Heart left ventricle (tissue), 16 donors: ENCODE results near the gene MAP6. TPM values are rescaled to one million over a fixed set of nuclear protein-coding genes. Genes with fewer than 3 reads are reported as not detected.
A peak's percentile ranks its signal among the peaks of the same experiment; 100 is the strongest.

Source experiments
- ATAC-seq, 4 donors: fragments of 200-7000 bp; cut with Tn5 transposase; one replicate each; pipeline ENCODE4 v1.9.1; 2020 to 2022; ENCODE audit warnings: moderate library complexity in 4 of 4, mild to moderate bottlenecking in 3 of 4, moderate number of reproducible peaks in 1 of 4
- DNase-seq, 5 donors: peaks; one replicate each; pipeline ENCODE4 v3.0.0-alpha.2; 2020
- H3K27ac ChIP-seq, 12 donors: fragments of 200-600 bp; sonication (generic) in 4 of 12; one replicate each; pipeline versions ENCODE4 v1.5.0 to v1.8.0; 2016 to 2022; ENCODE audit warnings: mild to moderate bottlenecking in 2 of 12
- H3K27me3 ChIP-seq, 9 donors: fragments of 200-600 bp; sonication (generic) in 2 of 9; one replicate each; pipeline versions ENCODE4 v1.5.1 to v1.8.0; 2016 to 2022; ENCODE audit warnings: mild to moderate bottlenecking in 3 of 9
- H3K36me3 ChIP-seq, 9 donors: fragments of 200-600 bp; sonication (generic) in 2 of 9; one replicate each; pipeline versions ENCODE4 v1.5.0 to v1.8.0; 2018 to 2022; ENCODE audit warnings: mild to moderate bottlenecking in 2 of 9
- H3K4me1 ChIP-seq, 12 donors: fragments of 200-600 bp; sonication (generic) in 4 of 12; one replicate each; pipeline versions ENCODE4 v1.5.0 to v1.8.0; 2016 to 2022; ENCODE audit warnings: mild to moderate bottlenecking in 3 of 12
- H3K4me3 ChIP-seq, 12 donors: fragments of 200-600 bp; sonication (generic) in 4 of 12; one replicate each; pipeline versions ENCODE4 v1.5.0 to v1.8.0; 2017 to 2022; ENCODE audit warnings: mild to moderate bottlenecking in 9 of 12, moderate library complexity in 4 of 12
- H3K9me3 ChIP-seq, 12 donors: fragments of 200-600 bp; sonication (generic) in 4 of 12; one replicate each; pipeline versions ENCODE4 v1.5.0 to v1.8.0; 2016 to 2022; ENCODE audit warnings: mild to moderate bottlenecking in 1 of 12
- POLR2A ChIP-seq, 2 donors: fragments of 450-650 bp; IDR thresholded peaks; one replicate each; pipeline ENCODE4 v1.6.1; 2017; ENCODE audit warnings: antibody characterized with exemption in 2 of 2, mild to moderate bottlenecking in 2 of 2, moderate library complexity in 2 of 2
- WGBS, 4 donors: extraction: QIAGEN DNeasy Blood & Tissue Kit in 2 of 4; methylation state at CpG; one replicate each; pipeline versions ENCODE4 v1.1.5 to v1.1.7; 2013 to 2018; 5-methylcytosine and 5-hydroxymethylcytosine counted together
- intact Hi-C, 10 donors: fragments of 100-400 bp; cut with DNase I; formaldehyde crosslinking; loops; one replicate each; pipeline versions ENCODE4 v1.11.1 to v1.14.2; 2022
- polyA plus RNA-seq, 2 donors: library from polyadenylated mRNA; stranded (reverse); fragments of 200-250 nt; gene quantifications; one replicate each; pipeline ENCODE4 v1.2.3, GENCODE V29; 2013
- total RNA-seq, 9 donors: library from RNA; depleted of rRNA in 2 of 9; stranded (reverse); fragments of >200 nt in 2 of 9; fragmentation: NEBNext Ultra II Directional in 3 of 9; extraction: Animal tissue kit (Norgen Biotek cat#: 25700) in 3 of 9; gene quantifications; one replicate each; pipeline versions ENCODE4 v1.1.0 to v1.2.4, GENCODE V29; 2016 to 2023
- TF ChIP-seq, protein P1 (sequence below), 12 donors: fragments of 200-600 bp; sonication (generic) in 4 of 12; IDR thresholded peaks; one replicate each; pipeline versions ENCODE4 v1.5.0 to v1.8.0; 2018 to 2022; ENCODE audit warnings: antibody characterized with exemption in 12 of 12, mild to moderate bottlenecking in 5 of 12
- donor health status: ischemic (EF 13 %, LVEDD 7.1; RV severe dilation, severe dysfunction).
- donor health status: healthy with polysubstance abuse.
- donor health status: DM: no; HTN: yes; CAD: no.
- donor health status: DM: no; HTN: no; CAD: no.
- donor health status: ischemic (EF 25% LVEDD 6.9; RV normal size, moderate dysfunction).
- donor health status: ischemic (EF 25% LVEDD 5.7; RV mildly dilated, moderate dysfunction).
- donor health status: healthy.
- donor health status: DM: yes; HTN: yes; CAD: no.
- donor health status: ischemic (EF 35%, LVEDD 5.7; RV mildly dilated, moderate dysfunction).
- donor health status: nonischemic (EF 11% LVEDD 7.7; RV severe dilation, severe dysfunction).
- donor health status: DM: yes; HTN: yes; CAD: no.
- donor health status: PGD.
- donor health status: ischemic (EF 29% LVEDD 5.4; RV normal size, mild dysfunction).
- donor health status: nonischemic (EF 23%, LVEDD 6.1; RV moderate dilation, normal function).

MAP6 gene
- total and polyA plus RNA-seq, 11 donors: 0.98 to 10.0 (median 4.8) TPM

DNA sequence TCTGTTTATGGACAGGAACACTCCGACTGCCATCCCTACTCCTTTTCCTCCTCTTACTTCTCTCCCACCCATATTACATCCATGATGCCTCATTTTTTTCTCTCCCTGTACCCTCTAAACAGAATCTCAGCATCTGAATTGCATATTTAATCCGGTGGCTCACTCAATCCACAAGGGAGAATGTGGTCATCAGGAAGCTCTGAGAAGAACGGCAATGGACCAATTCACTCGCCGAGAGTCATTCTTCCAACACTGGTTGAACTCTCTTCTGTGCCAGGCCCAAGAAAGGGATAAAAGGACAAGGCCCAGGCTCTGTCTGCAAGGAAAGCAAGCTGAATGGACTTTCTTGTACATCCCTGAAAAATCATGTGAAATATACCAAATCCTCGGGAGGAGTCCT is 15.9 kb downstream of the MAP6 start:
- 84 to 94% (median 89%) methylated on average over 6 of the region's 6 CpGs for WGBS, 4 donors
- DNase-seq (no peak), ATAC-seq (no peak)
- intact Hi-C loops: no loop called here
- Histone ChIP-seq H3K27ac (no peak overlapping the region), H3K27me3 (no peaks in the 10 kb centered on the region), H3K4me1 (peaks cover 0 to 24% (median 3%) of the 10 kb centered on the region in 12 donors), H3K4me3 (no peak overlapping the region), H3K36me3 (no peaks in the 10 kb centered on the region), H3K9me3 (no peaks in the 10 kb centered on the region)
- TF ChIP-seq POLR2A (IDR thresholded peaks at IDR 0.05): no peak
- TF ChIP-seq, protein P1, sequence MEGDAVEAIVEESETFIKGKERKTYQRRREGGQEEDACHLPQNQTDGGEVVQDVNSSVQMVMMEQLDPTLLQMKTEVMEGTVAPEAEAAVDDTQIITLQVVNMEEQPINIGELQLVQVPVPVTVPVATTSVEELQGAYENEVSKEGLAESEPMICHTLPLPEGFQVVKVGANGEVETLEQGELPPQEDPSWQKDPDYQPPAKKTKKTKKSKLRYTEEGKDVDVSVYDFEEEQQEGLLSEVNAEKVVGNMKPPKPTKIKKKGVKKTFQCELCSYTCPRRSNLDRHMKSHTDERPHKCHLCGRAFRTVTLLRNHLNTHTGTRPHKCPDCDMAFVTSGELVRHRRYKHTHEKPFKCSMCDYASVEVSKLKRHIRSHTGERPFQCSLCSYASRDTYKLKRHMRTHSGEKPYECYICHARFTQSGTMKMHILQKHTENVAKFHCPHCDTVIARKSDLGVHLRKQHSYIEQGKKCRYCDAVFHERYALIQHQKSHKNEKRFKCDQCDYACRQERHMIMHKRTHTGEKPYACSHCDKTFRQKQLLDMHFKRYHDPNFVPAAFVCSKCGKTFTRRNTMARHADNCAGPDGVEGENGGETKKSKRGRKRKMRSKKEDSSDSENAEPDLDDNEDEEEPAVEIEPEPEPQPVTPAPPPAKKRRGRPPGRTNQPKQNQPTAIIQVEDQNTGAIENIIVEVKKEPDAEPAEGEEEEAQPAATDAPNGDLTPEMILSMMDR (IDR thresholded peaks at IDR 0.05): no peak

DNA sequence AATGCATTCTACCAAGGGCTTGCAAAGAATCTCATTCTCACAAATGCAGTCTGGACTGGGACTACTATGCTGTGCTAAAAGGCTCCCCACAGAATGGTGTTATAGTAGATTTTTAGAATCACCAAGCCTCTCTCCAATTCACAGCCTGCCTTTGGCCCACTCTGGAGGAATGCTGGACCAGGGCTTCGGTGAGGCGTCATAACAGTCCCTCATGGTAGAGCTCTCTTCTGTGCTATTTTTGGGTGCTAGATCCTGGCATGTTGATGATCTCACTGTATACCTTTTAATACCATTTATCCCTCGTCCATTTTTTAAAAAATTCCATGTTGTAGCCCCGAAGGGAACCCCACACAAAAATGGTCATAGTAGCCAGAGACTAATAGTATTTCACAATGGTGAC is 17.6 kb downstream of the MAP6 start:
- ATAC-seq: peak; percentile 42 to 73 (median 72)
- DNase-seq: no peak
- TF ChIP-seq POLR2A (IDR thresholded peaks at IDR 0.05): no peak
- TF ChIP-seq, protein P1 (IDR thresholded peaks at IDR 0.05): no peak
- Histone ChIP-seq H3K27ac (no peak overlapping the region), H3K4me1 (peaks cover 0 to 23% (median 3%) of the 10 kb centered on the region in 12 donors), H3K27me3 (no peaks in the 10 kb centered on the region), H3K9me3 (no peaks in the 10 kb centered on the region), H3K36me3 (no peaks in the 10 kb centered on the region), H3K4me3 (no peak overlapping the region)
- intact Hi-C loops: no loop called here
- WGBS, 4 donors: 52 to 77% (median 63%) methylated on average over 4 of the region's 4 CpGs

DNA sequence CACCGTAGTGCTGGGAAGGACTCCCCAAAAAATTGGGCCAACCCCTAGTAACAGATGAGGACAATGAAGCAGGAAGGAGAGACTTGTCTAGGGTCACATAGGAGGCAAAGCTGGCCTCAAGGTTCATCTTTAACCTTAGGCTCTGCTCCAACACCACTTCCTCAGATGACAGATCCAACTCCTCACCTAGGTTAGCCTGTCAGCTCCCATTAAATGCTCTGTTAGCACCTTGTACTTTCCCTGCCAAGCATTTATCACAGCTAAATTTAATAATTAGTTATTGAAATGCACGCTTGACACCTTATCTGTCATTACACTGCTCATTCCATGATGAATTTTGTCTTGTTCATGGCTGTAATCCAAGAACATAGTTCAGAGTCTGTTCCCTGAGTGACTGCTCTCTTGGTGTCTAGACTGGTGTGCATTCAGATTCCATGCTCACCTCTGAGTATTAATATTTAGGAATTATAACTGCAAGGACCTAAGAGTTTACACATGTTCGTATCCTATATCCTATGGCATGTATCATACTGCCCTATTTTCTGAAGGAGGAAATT is 18.6 kb downstream of the MAP6 start:
- Histone ChIP-seq H3K4me3 (no peak overlapping the region), H3K9me3 (no peaks in the 10 kb centered on the region), H3K36me3 (no peaks in the 10 kb centered on the region), H3K4me1 (peaks cover 0 to 13% (median under 1%) of the 10 kb centered on the region in 12 donors), H3K27me3 (no peaks in the 10 kb centered on the region), H3K27ac (no peak overlapping the region)
- intact Hi-C loops: no loop called here
- no peak for TF ChIP-seq POLR2A (IDR thresholded peaks at IDR 0.05)
- TF ChIP-seq, protein P1 (IDR thresholded peaks at IDR 0.05): no peak
- WGBS, 4 donors: 74 to 86% (median 82%) methylated on average over 3 of the region's 3 CpGs
- DNase-seq (no peak), ATAC-seq (peak in 2 of 4 donors; percentile 39 to 81)

DNA sequence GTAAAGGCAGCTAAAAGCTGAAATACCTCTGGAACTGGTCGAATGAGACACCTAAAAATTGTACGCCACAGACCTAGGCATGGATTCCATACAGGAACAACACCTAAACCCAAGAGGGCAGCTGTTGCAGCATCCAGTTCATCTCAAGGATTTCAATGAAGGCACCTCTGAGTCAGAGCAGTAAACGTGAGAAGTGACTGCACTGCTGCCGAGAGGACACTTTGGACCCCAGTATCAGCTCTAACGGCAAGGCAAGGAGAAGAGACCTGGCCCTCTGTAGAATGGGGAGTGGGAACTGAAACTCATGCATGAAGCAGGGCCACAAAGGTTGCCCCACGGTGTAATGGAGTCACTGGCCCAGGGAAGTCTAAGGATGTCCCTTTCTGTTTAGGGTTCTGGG is 23.9 kb downstream of the MAP6 start:
- Histone ChIP-seq H3K4me3 (no peak overlapping the region), H3K27ac (no peak overlapping the region), H3K36me3 (no peaks in the 10 kb centered on the region), H3K9me3 (no peaks in the 10 kb centered on the region), H3K4me1 (peaks cover 0 to 5% (median 2%) of the 10 kb centered on the region in 12 donors), H3K27me3 (no peaks in the 10 kb centered on the region)
- DNase-seq (no peak), ATAC-seq (no peak)
- TF ChIP-seq POLR2A (IDR thresholded peaks at IDR 0.05): no peak
- TF ChIP-seq, protein P1 (IDR thresholded peaks at IDR 0.05): no peak
- WGBS, 4 donors: 86 to 89% (median 87%) methylated on average over 6 of the region's 6 CpGs
- intact Hi-C loops: no loop called here
